PC-9 (cell line): ENCODE results near the gene CPD. TPM values are rescaled to one million over a fixed set of nuclear protein-coding genes. Genes with fewer than 3 reads are reported as not detected.
A peak's percentile ranks its signal among the peaks of the same experiment; 100 is the strongest.

ENCODE experiments used
- BruUV-seq: library from RNA; stranded (reverse); fragments of 400-500 nt; replicated peaks from 2 replicates; lab custom pipeline; 2021; lab: Mats Ljungman, UMichigan
- CTCF ChIA-PET: fragments of 300-600 bp; sonication (Branson Sonifier 250); formaldehyde crosslinking; loops from one replicate; lab custom pipeline; 2022; ENCODE audit warnings: antibody characterized with exemption; lab: Charles Lee
- POLR2A ChIA-PET: fragments of 300-600 bp; sonication (Branson Sonifier 250); formaldehyde crosslinking; loops from one replicate; lab custom pipeline; 2022; ENCODE audit warnings: antibody characterized with exemption; ENCODE audit not compliant: unreplicated experiment; lab: Charles Lee
- DNase-seq, 2 experiments: peaks; one replicate each; pipeline versions ENCODE4 v3.0.0 to v3.0.0-alpha.2; 2015 to 2022; ENCODE audit warnings: mixed read lengths in 1 of 2
- H2AFZ ChIP-seq: fragments of 200-600 bp; sonication (generic); 2 replicates; pipeline ENCODE4 v1.8.1; 2017; ENCODE audit warnings: antibody characterized with exemption
- H3F3A ChIP-seq: fragments of 200-600 bp; sonication (generic); 2 replicates; pipeline ENCODE4 v1.8.1; 2017; ENCODE audit warnings: antibody characterized with exemption, mild to moderate bottlenecking, low read depth; ENCODE audit not compliant: insufficient read depth
- H3K27ac ChIP-seq: fragments of 200-600 bp; sonication (generic); 2 replicates; pipeline ENCODE4 v1.6.1; 2016; ENCODE audit warnings: mixed run types
- H3K27me3 ChIP-seq: fragments of 200-600 bp; sonication (generic); 2 replicates; pipeline ENCODE4 v1.6.1; 2016; ENCODE audit warnings: low read depth, mixed run types; ENCODE audit not compliant: insufficient read depth
- H3K36me3 ChIP-seq: fragments of 200-600 bp; sonication (generic); 2 replicates; pipeline ENCODE4 v1.6.1; 2016; ENCODE audit warnings: low read depth, mixed run types
- H3K4me1 ChIP-seq: fragments of 200-600 bp; sonication (generic); replicated peaks from 2 replicates; pipeline ENCODE4 v1.6.1; 2016; ENCODE audit warnings: mixed run types; ENCODE audit not compliant: insufficient read depth
- H3K4me2 ChIP-seq: fragments of 200-600 bp; sonication (generic); 2 replicates; pipeline ENCODE4 v1.6.1; 2017; ENCODE audit warnings: mixed run types
- H3K4me3 ChIP-seq: fragments of 200-600 bp; sonication (generic); 2 replicates; pipeline ENCODE4 v1.6.1; 2016; ENCODE audit warnings: mixed run types
- H3K79me2 ChIP-seq: fragments of 200-600 bp; sonication (generic); 2 replicates; pipeline ENCODE4 v1.6.1; 2017; ENCODE audit warnings: low read depth, mixed run types
- H3K9me2 ChIP-seq: fragments of 200-600 bp; sonication (generic); 2 replicates; pipeline ENCODE4 v1.8.1; 2017; ENCODE audit warnings: mild to moderate bottlenecking; ENCODE audit not compliant: insufficient read depth
- H3K9me3 ChIP-seq: fragments of 200-600 bp; sonication (generic); 2 replicates; pipeline ENCODE4 v1.8.1; 2016; ENCODE audit warnings: low read depth; ENCODE audit not compliant: insufficient read depth
- H4K20me1 ChIP-seq: fragments of 200-600 bp; sonication (generic); 2 replicates; pipeline ENCODE4 v1.8.1; 2017; ENCODE audit not compliant: insufficient read depth
- CTCF ChIP-seq: fragments of 200-600 bp; sonication (generic); conservative IDR thresholded peaks from 2 replicates; pipeline ENCODE4 v1.6.1; 2017; ENCODE audit warnings: mixed run types, antibody characterized with exemption, mild to moderate bottlenecking, moderate library complexity
- EZH2 ChIP-seq: fragments of 200-600 bp; sonication (generic); IDR thresholded peaks from 2 replicates; pipeline ENCODE4 v1.8.0; 2017; ENCODE audit warnings: antibody characterized with exemption, low read depth
- intact Hi-C: fragments of 100-400 bp; cut with micrococcal nuclease; formaldehyde crosslinking; loops from one replicate; pipeline ENCODE4 v1.10.0; 2022; ENCODE audit not compliant: unreplicated experiment
- total RNA-seq: library from RNA; stranded (reverse); gene quantifications from 2 replicates; pipeline ENCODE4 v1.2.3, GENCODE V29; 2021

Gene CPD
- total RNA-seq, 1 experiment from 2014 or later: 55.0 TPM

GRCh38 chr17:30381340-30381659, 2.6 kb downstream of the CPD start:
- no peaks in the 10 kb centered on the region for H3K27me3 ChIP-seq
- BruUV-seq: no TSS peak
- intact Hi-C loops: no loop called here
- H2AFZ ChIP-seq: no peak overlapping the region
- CTCF ChIA-PET: no interaction called here
- DNase-seq: no peak
- no peaks in the 10 kb centered on the region for H3K9me2 ChIP-seq
- H3K4me2 ChIP-seq: peak overlapping the region; percentile 97
- POLR2A ChIA-PET: no interaction called here
- H3K36me3 ChIP-seq: peaks cover 12% of the 10 kb centered on the region
- H3F3A ChIP-seq: peaks cover 19% of the 10 kb centered on the region
- H3K79me2 ChIP-seq: peaks cover 56% of the 10 kb centered on the region
- no peak for TF ChIP-seq EZH2
- TF ChIP-seq CTCF: no peak
- H3K9me3 ChIP-seq: no peaks in the 10 kb centered on the region
- peak overlapping the region; percentile 84 for H3K4me3 ChIP-seq
- H3K4me1 ChIP-seq: peaks cover 55% of the 10 kb centered on the region
- no peak overlapping the region for H3K27ac ChIP-seq
- peaks cover 24% of the 10 kb centered on the region for H4K20me1 ChIP-seq

- no peak for DNase-seq
- no peaks in the 10 kb centered on the region for H3K27me3 ChIP-seq
- H3K27ac ChIP-seq: no peak overlapping the region
- H3K79me2 ChIP-seq: peaks cover 56% of the 10 kb centered on the region
- no peaks in the 10 kb centered on the region for H3K9me2 ChIP-seq
- intact Hi-C loops: no loop called here
- H3K36me3 ChIP-seq: peaks cover 20% of the 10 kb centered on the region
- H4K20me1 ChIP-seq: peaks cover 24% of the 10 kb centered on the region
- no TSS peak for BruUV-seq
- CTCF ChIA-PET: no interaction called here
- peaks cover 45% of the 10 kb centered on the region for H3K4me1 ChIP-seq
- TF ChIP-seq EZH2 (no peak), CTCF (no peak)
- H3K4me3 ChIP-seq: peak overlapping the region; percentile 35; the same call in 1 of the 2 replicates
- no peak overlapping the region for H2AFZ ChIP-seq
- POLR2A ChIA-PET: no interaction called here
- H3K9me3 ChIP-seq: no peaks in the 10 kb centered on the region
- peaks cover 9% of the 10 kb centered on the region for H3F3A ChIP-seq
- peak overlapping the region; percentile 97 for H3K4me2 ChIP-seq
Observed at GRCh38 chr17:30382345-30382744, 3.6 kb downstream of the CPD start.

GRCh38 chr17:30388321-30389179, 9.8 kb downstream of the CPD start:
- Histone ChIP-seq H3K27ac (no peak overlapping the region), H3K4me1 (0 out of 2 replicates have a peak, but pooled peaks cover under 1% of the 10 kb centered on the region), H3K36me3 (peaks cover 21% of the 10 kb centered on the region), H3K27me3 (no peaks in the 10 kb centered on the region), H4K20me1 (no peaks in the 10 kb centered on the region; the same call in 1 of the 2 replicates), H3K4me3 (no peak overlapping the region), H3K79me2 (peaks cover 19% of the 10 kb centered on the region), H2AFZ (no peak overlapping the region), H3K9me2 (no peaks in the 10 kb centered on the region), H3K9me3 (no peaks in the 10 kb centered on the region), H3F3A (0 out of 2 replicates have a peak, but pooled peaks cover 6% of the 10 kb centered on the region), H3K4me2 (no peak overlapping the region)
- no peak for DNase-seq
- ChIA-PET CTCF (no interaction called here), POLR2A (no interaction called here)
- no peak for TF ChIP-seq CTCF
- no peak for TF ChIP-seq EZH2
- BruUV-seq: no TSS peak
- intact Hi-C loops: no loop called here
